NCI-H128 (cell line): ENCODE measurements around the gene MYOF.
"Not testable (repeated sequence)": the region's sequence is repeated elsewhere in the genome, so short reads cannot be mapped to it uniquely, and the experiment has no call there.

ENCODE experiments used
- DNase-seq: peaks from one replicate; lab custom pipeline; 2025; ENCODE audit not compliant: unreplicated experiment; lab: John Stamatoyannopoulos, UW

Gene MYOF

DNA sequence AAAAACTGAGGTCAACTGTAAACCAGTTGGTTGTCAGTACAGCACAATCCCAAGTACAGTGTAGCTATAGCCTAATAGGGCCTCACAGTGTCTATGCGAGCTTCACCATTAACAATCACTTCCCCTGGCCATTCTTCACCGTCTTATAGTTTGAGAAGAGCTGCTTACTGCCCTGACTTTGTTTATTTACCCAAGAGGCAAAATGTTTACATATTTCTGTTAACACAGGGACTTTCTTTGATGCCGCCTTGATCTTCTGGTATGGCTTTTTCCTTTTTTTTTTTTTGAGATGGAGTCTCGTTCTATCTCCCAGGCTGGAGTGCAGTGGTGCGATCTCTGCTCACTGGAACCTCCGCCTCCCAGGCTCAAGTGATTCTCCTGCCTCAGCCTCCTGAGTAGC, 3.3 kb downstream of the MYOF start:
- DNase-seq: no peak

DNA sequence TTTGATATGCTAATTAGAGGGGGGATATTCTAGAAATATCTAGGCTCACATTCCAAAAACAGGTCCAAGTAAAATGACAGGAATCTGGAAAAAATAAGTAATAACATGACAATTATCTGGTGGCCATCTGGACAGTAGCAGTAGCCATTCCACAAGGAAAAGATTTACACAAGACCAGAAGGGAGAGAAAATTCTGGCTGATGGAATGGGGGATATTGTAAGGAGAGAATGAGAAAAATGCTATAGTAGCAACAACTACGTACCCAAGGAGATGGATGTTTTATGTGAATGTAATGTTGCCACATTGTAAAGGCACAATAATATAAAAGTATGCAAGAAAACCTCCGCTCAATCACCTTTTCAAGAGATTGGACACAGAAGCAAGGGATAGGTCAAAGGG, 5.4 kb downstream of the MYOF start:
- DNase-seq: no peak

DNA sequence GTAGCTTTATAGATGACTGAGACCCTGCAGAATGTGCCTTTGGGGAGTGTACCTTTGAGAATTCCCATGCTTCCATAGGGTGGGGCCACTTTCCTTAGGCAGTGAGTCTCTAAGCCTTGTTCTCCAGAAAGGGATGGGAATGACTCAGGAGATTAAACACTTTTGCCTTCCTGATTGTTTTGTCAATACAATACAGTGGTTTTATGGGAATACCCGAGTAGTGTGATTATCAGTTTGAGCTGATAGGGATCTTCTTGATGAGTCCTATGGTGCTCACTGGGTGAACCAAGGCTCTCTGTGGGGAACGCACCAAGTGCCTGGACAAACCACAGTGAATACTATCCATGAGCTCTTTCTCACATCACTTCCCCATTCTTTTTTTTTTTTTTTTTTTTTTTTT, 6.3 kb downstream of the MYOF start:
- DNase-seq: no peak

DNA sequence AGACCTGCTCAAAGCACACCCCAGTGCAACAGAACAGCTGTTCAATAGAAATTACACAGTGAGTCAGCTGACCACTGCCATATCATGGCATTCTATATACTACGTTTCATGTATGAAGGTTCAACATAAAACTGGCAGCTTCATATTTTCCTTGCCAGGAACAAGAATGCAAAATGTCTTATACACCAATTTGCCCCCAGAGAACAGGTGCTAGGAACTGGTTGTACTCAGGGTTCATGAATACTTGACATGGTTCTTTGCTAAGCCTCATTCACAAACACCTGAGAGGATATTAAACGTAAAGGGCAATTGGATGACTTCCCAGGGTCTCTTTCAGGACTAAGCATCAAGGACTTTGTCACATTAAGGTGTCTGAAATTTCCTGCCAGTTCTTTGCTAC, 6.9 kb downstream of the MYOF start:
- DNase-seq: no peak

DNA sequence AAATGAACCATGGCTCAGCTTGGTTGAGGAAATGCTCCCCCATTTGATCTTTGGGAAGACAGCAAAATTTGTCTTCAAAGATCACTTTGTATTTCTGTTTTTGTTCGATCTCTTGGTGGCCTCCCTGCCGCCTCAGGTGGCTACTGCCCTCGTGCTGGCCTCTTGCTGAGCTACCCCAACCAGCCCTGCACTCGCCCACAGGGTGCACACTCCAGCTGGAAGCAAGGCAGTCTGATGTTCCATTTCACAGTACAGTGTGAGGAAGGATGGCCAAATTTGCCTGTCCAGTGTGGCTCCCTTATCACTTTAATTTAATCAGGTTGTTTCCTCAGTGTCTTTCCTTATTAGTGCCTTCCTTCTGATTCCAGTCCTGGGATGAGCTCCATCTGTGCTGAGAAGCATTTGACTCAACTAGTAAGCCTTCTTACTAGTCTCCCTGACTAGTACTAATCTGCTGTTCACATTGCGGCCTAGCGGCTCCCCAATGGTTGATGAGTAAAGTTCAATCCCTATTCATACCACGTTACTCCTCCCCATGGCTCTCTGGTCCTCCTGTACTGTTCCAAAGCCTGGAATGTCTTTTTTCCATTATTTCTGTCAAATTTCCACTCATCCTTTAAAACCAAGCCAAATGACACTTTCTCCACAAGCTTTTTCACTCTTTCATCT, 8.2 kb downstream of the MYOF start:
- DNase-seq: no peak

DNA sequence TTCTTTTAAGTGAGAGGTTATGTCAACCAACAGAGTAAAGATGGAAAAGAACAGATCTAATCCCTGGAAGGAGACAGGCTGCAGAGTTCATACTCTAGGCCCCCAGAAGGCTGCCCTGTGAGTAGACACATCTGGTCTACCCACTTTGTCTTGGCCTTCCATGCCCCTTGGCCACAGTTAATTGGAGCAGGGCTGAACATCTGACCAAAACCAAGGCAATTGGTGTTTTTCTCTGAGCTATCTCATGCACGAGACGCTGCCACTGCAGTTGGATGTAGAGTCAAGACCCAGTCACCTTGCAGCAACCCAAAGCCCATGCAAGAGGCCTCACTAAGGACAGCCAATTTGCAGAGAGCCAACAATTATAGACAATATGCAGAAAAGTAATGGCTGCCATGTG, 9.0 kb downstream of the MYOF start:
- no peak for DNase-seq

DNA sequence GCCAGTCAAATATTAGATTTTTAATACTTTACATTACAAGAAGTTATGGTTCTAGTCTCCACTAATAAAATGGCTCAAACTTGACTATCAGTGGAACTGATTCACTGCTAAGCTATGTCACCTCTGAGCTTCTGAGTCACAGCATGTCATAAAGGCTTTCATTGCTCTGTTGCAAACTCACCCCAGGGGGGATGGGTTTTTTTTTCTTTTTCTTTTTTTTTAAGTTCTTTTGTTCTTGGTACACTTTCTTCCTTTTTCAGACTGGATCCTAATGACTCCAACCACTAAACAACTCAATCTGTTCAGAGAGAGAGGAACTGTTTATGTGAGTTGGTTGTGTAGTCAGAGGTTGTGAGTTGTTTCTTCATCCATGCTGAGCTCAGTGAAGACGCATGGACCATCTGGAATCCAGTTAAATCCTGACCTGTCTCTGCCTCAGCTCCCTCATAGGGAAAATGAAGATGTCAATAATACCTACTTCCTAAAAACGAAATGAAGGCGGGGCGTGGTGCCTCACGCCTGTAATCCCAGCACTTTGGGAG, 11.0 kb downstream of the MYOF start:
- DNase-seq: no peak

DNA sequence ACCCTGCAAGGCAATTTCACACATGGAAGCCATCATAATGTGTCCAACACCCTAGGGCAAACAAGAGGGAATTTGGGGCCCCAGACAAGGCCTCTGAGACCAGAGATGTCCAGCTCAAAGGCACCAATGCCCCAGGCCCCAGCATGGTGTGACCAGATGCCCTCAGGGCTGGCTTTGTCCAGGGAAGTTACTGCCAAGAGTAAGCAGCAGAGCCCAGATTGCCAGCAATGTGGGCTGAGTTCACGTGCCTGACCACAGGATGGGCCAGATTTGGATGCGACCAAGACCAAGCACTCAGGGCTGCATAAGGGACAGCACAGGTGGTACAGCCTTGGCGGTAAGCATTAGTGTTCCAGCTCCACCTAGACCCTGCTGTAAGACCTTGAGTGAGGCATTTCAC, 12.7 kb downstream of the MYOF start:
- DNase-seq: no peak

DNA sequence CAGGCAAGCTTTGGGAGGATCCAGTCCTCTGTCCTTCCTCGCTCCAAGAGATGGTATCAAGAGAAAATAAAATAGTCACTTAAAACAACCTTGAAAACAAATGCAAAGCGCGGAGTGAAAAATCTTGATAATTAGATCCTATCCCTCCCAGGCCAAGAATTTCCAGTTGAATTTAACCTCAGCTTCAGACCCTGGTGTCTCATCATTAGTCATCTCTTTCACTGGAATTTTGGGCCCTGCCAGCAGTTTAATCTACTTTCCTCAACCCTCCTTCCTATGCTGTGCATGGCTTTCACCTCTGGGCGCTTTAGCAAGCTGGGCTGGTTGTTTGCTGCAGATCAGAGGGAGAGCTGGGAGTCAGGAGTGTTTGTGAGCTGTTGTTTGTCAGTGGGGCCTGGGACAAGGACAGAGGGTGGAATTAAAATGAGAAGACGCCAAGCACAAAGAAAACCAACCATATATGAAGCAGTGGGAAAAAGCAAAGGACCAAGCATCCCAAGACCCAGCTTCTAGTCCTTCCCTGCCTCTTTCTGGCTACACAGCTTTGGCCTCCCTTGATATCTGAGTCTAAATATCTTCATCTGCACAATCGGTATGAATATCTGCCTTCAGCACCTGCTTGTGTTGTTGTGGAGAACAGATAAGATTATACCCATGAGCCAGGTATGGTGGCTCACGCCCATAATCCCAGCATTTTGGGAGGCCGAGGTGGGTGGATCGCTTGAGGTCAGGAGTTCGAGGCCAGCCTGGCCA, 13.5 kb downstream of the MYOF start:
- DNase-seq: no peak

DNA sequence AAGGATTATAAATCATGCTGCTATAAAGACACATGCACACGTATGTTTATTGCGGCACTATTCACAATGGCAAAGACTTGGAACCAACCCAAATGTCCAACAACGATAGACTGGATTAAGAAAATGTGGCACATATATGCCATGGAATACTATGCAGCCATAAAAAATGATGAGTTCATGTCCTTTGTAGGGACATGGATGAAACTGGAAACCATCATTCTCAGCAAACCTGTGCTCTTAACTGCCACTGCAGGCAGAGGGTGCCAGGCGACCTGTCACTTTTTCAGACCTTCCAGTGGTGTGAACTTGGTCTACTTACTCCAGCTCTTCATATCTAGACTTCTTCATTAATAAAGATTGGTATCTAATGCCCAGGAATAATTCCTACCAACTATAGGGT, 14.5 kb downstream of the MYOF start:
- DNase-seq: not testable (repeated sequence)

DNA sequence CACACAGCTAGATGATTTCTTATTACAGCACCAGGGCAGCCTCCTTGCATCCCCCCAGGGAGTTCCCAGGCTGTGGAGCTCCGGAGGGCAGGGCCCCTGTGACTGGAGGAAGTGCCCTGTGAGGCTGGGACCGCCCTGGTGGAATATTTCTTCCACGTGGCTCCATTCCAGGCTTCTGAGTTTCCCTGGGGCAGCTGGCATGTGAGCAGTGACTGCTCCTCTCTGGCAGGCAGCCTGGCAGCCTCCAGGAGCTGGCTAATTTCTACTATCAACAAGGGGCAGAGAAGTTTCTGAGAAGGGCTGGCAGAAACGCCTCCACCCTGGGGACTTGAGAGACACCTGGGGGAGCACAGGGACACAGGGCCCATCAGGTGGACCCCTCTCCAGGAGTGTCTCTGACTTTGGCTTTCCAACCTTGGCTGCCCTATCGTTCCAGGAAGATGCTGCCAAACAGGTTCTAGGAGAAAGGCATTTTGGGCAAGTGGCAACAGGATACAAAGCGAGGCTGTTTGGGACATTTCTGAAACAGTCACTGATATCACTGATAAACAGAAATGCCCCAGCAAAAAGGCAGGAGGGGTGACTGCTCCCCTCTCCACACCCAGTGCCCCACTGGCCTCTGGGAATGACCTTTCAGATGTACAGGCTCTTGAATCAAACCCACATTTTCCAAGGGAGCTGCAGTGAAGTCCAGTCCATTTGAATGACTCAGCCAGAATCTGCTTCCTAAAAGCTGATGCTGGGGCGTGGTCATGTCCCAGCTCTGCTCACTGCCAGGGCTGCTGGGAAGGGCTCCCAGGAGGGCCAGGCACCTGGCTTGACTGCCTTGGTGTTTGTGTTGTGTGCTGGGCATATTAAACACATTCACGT, 16.1 kb downstream of the MYOF start:
- no peak for DNase-seq

DNA sequence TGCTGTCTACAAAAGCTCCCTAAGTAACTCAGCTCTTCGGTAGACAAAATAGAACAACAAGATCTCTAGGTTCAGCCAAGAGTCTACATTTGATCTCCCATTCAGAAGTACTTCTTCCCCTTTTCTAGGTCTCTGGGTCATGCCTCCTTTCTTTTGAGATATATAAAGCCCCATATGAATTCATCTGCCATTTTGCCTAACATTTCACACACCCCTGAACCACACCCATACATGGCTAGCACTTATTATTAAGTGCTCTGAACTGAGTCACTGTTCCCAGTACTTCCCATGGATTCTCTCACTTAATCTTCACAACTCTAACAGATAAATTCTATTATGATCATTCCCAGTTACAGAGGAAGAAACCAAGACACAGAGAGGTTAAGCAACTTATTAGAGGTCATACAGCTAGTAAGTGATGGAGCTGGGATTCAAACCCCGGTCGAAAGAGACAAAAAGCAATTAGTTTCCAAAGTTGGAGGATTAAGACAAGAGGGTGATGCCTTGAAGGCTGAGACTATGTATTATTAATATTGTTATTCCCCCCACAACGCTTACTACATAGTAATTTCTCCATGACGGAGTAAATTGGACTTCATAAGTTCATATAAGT, 17.3 kb downstream of the MYOF start:
- DNase-seq: no peak

DNA sequence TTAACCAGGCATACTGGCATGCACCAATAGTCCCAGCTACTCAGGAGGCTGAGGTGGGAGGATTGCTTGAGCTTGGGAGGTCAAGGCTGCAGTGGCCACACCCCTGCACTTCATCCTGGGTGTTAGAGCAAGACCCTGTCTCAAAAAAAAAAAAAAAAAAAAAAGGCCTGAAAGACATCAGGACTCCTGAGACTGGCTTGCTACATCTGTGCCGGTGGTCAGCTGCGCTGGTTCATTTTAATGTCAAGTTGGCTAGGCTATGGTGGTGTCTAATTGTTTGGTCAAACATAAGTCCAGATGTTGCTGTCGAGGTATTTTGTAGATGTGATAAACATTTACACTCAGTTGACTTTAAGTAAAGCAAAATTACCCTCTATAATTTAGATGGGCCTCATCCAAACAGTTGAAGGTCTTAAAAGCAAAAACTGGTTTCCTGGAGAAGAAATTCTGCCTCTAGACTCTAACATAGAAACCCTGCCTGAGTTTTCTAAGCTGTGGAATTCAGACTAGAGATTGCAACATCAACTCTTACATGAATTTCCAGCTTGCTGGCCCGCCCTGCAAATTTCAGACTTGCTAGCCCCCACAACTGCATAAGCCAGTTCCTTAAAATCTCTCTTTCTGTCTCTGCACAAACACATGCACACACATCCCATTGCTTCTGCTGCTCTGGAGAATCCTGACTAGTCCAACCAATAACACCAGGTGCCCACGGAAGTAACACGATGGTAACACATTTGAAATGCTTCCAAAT, 18.2 kb downstream of the MYOF start:
- no peak for DNase-seq

DNA sequence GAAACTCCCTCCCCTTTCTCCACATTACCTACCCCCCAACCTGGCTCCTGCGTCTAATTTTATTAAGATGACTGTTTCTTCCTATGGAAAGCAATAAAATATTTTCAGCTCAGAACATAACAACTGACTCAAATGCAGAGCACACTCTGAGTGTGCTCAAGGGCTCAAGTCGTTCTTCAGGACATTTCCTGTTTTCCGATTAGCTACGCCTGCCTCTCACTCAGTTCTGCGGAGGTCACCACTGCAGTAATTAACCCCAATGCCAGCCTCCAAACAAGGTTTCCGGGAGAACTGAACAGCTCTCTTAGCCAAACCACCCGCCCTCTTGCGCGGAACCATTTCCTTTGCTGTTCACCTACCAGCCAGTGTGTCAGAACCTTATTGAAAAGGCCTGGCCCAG, 19.3 kb downstream of the MYOF start:
- DNase-seq: no peak

DNA sequence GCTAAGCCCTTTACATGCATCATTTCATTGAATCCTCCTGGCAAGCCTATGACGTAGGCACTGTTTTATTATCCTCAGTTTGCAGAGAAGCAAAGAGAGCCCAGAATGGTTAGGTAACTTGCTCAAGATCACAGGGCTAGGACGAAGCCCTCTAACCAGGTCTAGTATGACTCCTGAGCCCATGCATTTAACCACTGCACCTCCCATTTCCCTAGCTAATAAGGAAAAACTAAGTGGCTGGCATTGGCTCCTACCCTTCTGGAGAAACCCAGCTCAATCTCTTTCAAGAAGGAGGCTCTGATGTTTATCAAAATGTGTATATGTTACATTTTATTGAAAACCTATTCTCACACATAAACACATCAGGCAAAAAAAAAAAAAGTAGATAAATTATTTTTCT, 19.8 kb downstream of the MYOF start:
- no peak for DNase-seq

DNA sequence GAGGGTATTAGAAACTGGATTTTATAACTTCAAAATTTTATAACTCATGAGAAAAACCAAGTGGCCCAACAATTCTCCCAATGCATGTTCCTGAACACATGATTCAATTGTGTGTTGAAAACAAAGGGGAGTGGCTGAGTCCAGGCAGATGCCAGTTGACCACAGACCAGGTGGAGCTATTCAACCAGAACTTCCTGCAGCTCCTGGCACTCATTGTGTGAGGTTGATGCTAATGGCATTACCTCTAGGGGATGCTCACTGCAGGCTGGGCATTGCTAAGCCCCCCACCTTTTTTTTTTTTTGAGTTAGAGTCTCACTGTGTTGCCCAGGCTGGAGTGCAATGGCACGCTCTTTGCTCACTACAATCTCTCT, 20.3 kb downstream of the MYOF start:
- DNase-seq: no peak

DNA sequence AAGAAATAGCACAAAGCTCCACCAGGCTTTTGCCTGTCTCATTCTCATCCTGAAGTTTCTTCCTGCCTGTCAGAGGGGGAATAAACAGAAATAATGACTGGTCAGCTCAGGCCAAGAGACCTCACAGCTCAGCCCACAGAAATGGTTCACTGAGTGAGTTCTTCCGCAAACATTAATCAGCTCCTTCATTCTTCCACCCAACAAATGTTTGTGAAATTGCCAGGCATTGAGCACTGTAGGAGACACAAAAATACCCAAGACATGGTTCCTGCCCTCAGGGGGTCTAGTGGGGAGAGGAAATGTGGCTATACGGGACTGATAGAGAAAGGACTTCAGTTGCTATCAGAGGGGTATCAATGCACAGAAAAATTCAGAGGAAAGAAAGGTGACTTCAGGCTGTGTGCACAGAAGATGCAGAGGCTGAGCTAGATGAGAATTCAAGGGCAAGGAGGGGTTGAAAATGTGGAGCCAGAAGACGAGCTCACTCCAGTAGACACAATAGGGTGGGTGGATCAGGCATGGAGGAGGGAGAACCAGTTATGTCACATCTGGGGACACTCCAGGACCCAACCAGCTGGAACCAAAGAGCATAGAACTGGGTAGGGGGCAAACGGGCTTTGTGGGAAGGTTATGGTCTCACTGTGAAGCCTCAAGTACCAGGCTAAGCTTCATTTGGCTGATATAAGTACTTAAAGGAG, 20.9 kb downstream of the MYOF start:
- no peak for DNase-seq

DNA sequence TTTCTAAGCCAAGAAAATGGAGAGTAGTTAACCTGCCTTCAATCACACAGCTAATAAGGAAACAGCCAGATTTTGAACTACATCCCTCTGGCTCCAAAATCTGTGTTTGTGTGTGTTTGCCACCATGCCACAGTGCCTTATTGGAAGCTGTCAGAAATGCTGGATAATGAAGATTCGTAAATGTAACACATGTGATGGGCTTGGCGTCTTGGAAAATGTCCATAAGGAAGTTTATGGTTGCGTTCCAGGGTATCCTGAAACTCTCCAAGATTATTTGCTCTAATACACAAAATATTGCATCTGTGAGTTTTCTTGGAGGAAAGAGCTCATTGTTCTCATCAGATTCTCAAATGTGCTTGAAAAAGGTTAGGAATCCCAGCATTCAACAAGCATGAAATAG, 22.7 kb downstream of the MYOF start:
- no peak for DNase-seq

DNA sequence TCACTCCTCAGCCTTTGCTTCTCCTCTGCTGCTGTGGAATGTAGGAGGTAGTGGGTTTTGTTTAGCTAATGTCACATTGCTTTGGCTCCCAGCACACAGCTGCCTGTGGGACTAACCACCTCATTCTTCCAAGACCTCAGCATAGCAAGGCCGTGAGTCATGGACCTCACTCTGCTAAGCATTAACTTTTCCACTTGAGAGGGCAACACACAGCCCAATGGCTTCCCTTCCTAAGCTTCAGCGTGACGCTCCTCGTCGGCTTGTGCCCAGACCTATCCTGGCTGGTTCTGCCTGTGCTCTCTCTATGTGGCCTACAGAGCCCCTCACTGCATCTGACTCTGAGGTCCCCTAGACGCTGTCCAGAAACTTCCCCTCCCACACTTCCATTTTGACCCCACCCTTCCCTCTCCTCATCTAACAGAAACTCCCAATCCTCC, 23.3 kb downstream of the MYOF start:
- no peak for DNase-seq

DNA sequence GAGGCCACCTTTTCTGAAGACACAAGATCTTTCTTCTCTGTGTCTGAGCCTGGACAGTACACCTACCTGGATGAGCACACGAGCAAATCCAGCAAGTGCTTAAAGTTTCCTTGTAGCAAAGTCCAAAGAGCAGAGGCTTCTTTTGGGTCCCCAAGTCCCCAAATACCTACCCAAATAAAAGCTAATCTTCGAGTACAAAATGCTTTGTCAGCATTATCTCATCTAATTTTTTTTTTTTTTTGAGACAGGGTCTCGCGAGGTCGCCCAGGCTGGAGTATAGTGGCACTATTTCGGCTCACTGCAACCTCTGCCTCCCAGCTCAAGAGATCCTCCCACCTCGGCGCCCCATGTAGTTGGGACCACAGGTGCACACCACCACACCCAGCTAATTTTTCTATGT, 24.6 kb downstream of the MYOF start:
- no peak for DNase-seq
